GM23248 (cell line): Measurements from ENCODE around the gene FAM118A.

Experiments
- EZH2 ChIP-seq: fragments of 200-600 bp; sonication (generic); IDR thresholded peaks from 2 replicates; pipeline ENCODE4 v1.6.1; 2018; ENCODE audit warnings: antibody characterized with exemption, mild to moderate bottlenecking; ENCODE audit not compliant: insufficient read depth, poor library complexity, severe bottlenecking
- EZH2phosphoT487 ChIP-seq: fragments of 200-600 bp; sonication (generic); IDR thresholded peaks from 2 replicates; pipeline ENCODE4 v1.6.1; 2018; ENCODE audit warnings: antibody characterized with exemption, moderate library complexity, mild to moderate bottlenecking, low read depth; ENCODE audit not compliant: insufficient read depth

DNA sequence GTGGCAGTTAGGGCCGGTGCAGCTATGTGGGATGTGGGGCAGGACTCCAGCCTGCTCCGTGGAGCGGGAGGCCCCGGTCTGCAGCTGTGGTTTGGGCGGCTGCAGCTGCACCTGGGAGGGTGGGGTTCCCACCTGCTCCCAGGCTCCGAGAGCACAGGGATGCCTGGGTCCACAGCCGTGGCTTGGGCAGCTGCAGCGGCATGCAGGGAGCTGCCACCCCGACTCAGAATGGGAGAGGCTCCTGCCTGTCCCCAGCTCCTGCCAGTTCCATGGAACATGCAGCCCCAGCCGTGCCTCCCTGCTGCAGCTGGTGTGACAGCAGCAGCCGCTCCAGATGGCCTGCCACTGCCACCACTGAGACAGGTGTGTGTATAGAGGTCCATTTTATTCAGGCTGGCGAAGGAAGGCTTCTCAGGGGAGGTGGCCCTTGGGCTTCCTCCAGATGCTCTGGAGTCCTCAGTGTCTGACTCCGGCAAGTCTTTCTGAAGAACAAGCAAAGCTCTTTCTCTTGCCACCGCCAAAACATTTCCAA lies 46.7 kb upstream of the FAM118A start:
- TF ChIP-seq EZH2phosphoT487, result no peak
- TF ChIP-seq EZH2, result no peak
